Esophagus squamous epithelium (tissue), 5 donors: Measurements from ENCODE around the gene ILK. TPM values are rescaled to one million over a fixed set of nuclear protein-coding genes. Genes with fewer than 3 reads are reported as not detected.

Experiments
- DNase-seq: peaks from one replicate; lab custom pipeline; 2025; lab: John Stamatoyannopoulos, UW
- H3K27ac ChIP-seq, 4 donors: fragments of 200-600 bp; sonication (generic); one replicate each; pipeline ENCODE4 v1.5.1; 2016 to 2019; ENCODE audit warnings: mild to moderate bottlenecking in 1 of 4
- H3K27me3 ChIP-seq, 4 donors: fragments of 200-600 bp; sonication (generic); 1 replicate in 3 of 4; 2 replicates in 1 of 4; pipeline versions ENCODE4 v1.5.1 to v1.6.0; 2017 to 2021; ENCODE audit warnings: antibody characterized with exemption in 1 of 4
- H3K36me3 ChIP-seq, 3 donors: fragments of 200-600 bp; sonication (generic); one replicate each; pipeline ENCODE4 v1.5.1; 2016 to 2019
- H3K4me1 ChIP-seq, 3 donors: fragments of 200-600 bp; sonication (generic); one replicate each; pipeline ENCODE4 v1.5.1; 2017 to 2019
- H3K4me3 ChIP-seq, 4 donors: fragments of 200-600 bp; sonication (generic); 1 replicate in 3 of 4; 2 replicates in 1 of 4; pipeline ENCODE4 v1.5.1; 2016 to 2019; ENCODE audit warnings: mild to moderate bottlenecking in 2 of 4, moderate library complexity in 1 of 4
- H3K9me3 ChIP-seq, 3 donors: fragments of 200-600 bp; sonication (generic); one replicate each; pipeline ENCODE4 v1.5.1; 2016 to 2019
- POLR2A ChIP-seq, 4 donors: fragments of 450-650 bp; IDR thresholded peaks; one replicate each; pipeline ENCODE4 v1.6.1; 2017; ENCODE audit warnings: antibody characterized with exemption in 4 of 4, mild to moderate bottlenecking in 4 of 4, moderate library complexity in 3 of 4
- WGBS, 2 donors: methylation state at CpG; one replicate each; pipeline ENCODE4 v1.1.5; 2018; 5-methylcytosine and 5-hydroxymethylcytosine counted together
- intact Hi-C: fragments of 100-400 bp; cut with DNase I; formaldehyde crosslinking; loops from one replicate; pipeline ENCODE4 v1.15.0; 2022
- total RNA-seq, 4 donors: library from RNA; depleted of rRNA; stranded (reverse); fragments of >200 nt; gene quantifications; one replicate each; pipeline ENCODE4 v1.1.0, GENCODE V29; 2016
- TF ChIP-seq, protein P1 (sequence below), 6 experiments: fragments of 450-650 bp in 4 of 6; fragments of 200-600 bp in 2 of 6; sonication (generic) in 2 of 6; IDR thresholded peaks; one replicate each; pipeline ENCODE4 v1.5.1; 2016 to 2019; ENCODE audit warnings: antibody characterized with exemption in 6 of 6, mild to moderate bottlenecking in 4 of 6, moderate library complexity in 4 of 6
- donor health status: DM: yes; HTN: yes; CAD: no.

Gene ILK
- total RNA-seq, 4 donors from 2014 or later = 34.5 to 128 (median 49.5) TPM

DNA sequence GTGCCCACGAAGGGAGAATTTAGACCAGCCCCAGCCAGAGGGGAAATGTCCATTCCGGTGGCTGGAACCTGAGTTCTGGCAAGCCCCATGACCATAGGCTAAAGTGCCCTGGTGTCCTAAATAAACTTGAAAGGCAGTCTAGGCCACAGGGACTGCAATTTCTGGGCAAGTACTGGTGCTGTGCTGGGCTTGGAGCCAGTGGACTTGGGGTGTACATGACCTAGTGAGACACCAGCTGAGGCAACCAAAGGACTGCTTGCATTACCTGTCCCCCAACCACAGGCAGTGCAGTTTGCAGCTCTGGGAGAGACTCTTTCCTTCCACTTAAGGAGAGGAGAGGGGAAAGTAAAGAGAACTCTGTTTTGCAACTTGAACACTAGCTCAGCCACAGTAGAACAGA is 23.9 kb upstream of the ILK start:
- Histone ChIP-seq H3K27me3 (no peaks in the 10 kb centered on the region), H3K4me3 (no peak overlapping the region), H3K4me1 (peaks cover 4 to 25% (median 7%) of the 10 kb centered on the region in 3 donors), H3K27ac (no peak overlapping the region), H3K36me3 (peaks cover 0 to 19% (median 0%) of the 10 kb centered on the region in 3 donors), H3K9me3 (peaks cover 0 to 17% (median 14%) of the 10 kb centered on the region in 3 donors)
- WGBS, 2 donors = 84% methylated on average over 2 of the region's 2 CpGs; no CpG with 5 or more reads in 1 of the 2 donors
- TF ChIP-seq, protein P1, sequence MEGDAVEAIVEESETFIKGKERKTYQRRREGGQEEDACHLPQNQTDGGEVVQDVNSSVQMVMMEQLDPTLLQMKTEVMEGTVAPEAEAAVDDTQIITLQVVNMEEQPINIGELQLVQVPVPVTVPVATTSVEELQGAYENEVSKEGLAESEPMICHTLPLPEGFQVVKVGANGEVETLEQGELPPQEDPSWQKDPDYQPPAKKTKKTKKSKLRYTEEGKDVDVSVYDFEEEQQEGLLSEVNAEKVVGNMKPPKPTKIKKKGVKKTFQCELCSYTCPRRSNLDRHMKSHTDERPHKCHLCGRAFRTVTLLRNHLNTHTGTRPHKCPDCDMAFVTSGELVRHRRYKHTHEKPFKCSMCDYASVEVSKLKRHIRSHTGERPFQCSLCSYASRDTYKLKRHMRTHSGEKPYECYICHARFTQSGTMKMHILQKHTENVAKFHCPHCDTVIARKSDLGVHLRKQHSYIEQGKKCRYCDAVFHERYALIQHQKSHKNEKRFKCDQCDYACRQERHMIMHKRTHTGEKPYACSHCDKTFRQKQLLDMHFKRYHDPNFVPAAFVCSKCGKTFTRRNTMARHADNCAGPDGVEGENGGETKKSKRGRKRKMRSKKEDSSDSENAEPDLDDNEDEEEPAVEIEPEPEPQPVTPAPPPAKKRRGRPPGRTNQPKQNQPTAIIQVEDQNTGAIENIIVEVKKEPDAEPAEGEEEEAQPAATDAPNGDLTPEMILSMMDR (IDR thresholded peaks at IDR 0.05) = no peak
- no peak for TF ChIP-seq POLR2A (IDR thresholded peaks at IDR 0.05)
- no peak for DNase-seq
- intact Hi-C loops = no loop called here

- no peak overlapping the region for H3K27ac ChIP-seq
- peaks cover 0 to 17% (median 17%) of the 10 kb centered on the region in 3 donors for H3K9me3 ChIP-seq
- peaks cover 0 to 19% (median 0%) of the 10 kb centered on the region in 3 donors for H3K4me1 ChIP-seq
- 70 to 92% methylated on average over 1 of the region's 1 CpG for WGBS, 2 donors
- H3K36me3 ChIP-seq = peaks cover 0 to 25% (median 0%) of the 10 kb centered on the region in 3 donors
- TF ChIP-seq, protein P1 (IDR thresholded peaks at IDR 0.05) = no peak
- no peak for TF ChIP-seq POLR2A (IDR thresholded peaks at IDR 0.05)
- no peak overlapping the region for H3K4me3 ChIP-seq
- H3K27me3 ChIP-seq = no peaks in the 10 kb centered on the region
- no peak for DNase-seq
- intact Hi-C loops = no loop called here
Measured at GRCh38 chr11:6583584-6583983, 20.0 kb upstream of the ILK start.

DNA sequence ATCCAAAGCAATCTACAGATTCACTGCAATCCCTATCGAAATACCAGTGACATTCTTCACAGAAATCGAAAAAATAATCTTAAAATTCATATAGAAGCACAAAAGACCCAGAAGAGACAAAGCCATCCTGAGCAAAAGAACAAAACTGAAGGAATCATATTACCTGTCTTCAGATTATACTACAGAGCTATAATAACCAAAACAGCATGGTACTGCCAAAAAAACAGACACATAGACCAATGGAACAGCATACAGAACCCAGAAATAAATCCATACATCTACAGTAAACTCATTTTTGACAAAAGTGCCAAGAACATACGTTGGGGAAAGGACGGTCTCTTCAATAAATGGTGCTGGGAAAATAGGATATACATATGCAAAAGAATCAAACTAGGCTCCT is 19.0 kb upstream of the ILK start:
- TF ChIP-seq POLR2A (IDR thresholded peaks at IDR 0.05) = no peak
- TF ChIP-seq, protein P1 (IDR thresholded peaks at IDR 0.05) = no peak
- no peak overlapping the region for H3K4me3 ChIP-seq
- 89 to 96% methylated on average over 4 of the region's 4 CpGs for WGBS, 2 donors
- intact Hi-C loops = no loop called here
- peaks cover 0 to 25% (median 0%) of the 10 kb centered on the region in 3 donors for H3K36me3 ChIP-seq
- H3K4me1 ChIP-seq = peaks cover 0 to 19% (median 0%) of the 10 kb centered on the region in 3 donors
- no peaks in the 10 kb centered on the region for H3K27me3 ChIP-seq
- DNase-seq = no peak
- peaks cover 0 to 17% (median 17%) of the 10 kb centered on the region in 3 donors for H3K9me3 ChIP-seq
- no peak overlapping the region for H3K27ac ChIP-seq

GRCh38 chr11:6586434-6587359 is 16.9 kb upstream of the ILK start:
- TF ChIP-seq POLR2A (IDR thresholded peaks at IDR 0.05) = no peak
- TF ChIP-seq, protein P1 (IDR thresholded peaks at IDR 0.05) = no peak
- Histone ChIP-seq H3K27ac (no peak overlapping the region), H3K9me3 (peaks cover 0 to 17% (median 17%) of the 10 kb centered on the region in 3 donors), H3K4me1 (peaks cover 0 to 19% (median 0%) of the 10 kb centered on the region in 3 donors), H3K4me3 (no peak overlapping the region), H3K27me3 (no peaks in the 10 kb centered on the region), H3K36me3 (peaks cover 0 to 22% (median 0%) of the 10 kb centered on the region in 3 donors)
- intact Hi-C loops = no loop called here
- 89 to 90% methylated on average over 2 to 13 of the region's 25 CpGs for WGBS, 2 donors
- no peak for DNase-seq
